CD8-positive, alpha-beta memory T cell (primary cell): ENCODE measurements around the gene SLC46A3. TPM values are rescaled to one million over a fixed set of nuclear protein-coding genes. Genes with fewer than 3 reads are reported as not detected.

Source experiments
- CTCF ChIA-PET: fragments of 350-600 bp; sonication (Branson Sonifier 250); formaldehyde crosslinking; loops from one replicate; lab custom pipeline; 2021; ENCODE audit warnings: antibody characterized with exemption; lab: Charles Lee
- POLR2A ChIA-PET: fragments of 350-600 bp; sonication (Branson Sonifier 250); formaldehyde crosslinking; loops from one replicate; lab custom pipeline; 2021; ENCODE audit warnings: antibody characterized with exemption; lab: Charles Lee
- DNase-seq, 5 donors: peaks; one replicate each; pipeline versions ENCODE4 v3.0.0 to v3.0.0-alpha.2; 2020 to 2022; ENCODE audit warnings: mixed read lengths in 1 of 5
- H3K27ac ChIP-seq: one replicate; pipeline ENCODE4 v1.7.0; 2013; ENCODE audit warnings: low read depth, mild to moderate bottlenecking, low read length, moderate library complexity
- H3K27me3 ChIP-seq: 2 replicates; pipeline ENCODE4 v1.7.0; 2013; ENCODE audit warnings: low read length, mild to moderate bottlenecking; ENCODE audit not compliant: insufficient read depth, poor library complexity, severe bottlenecking
- H3K36me3 ChIP-seq: 2 replicates; pipeline ENCODE4 v1.7.0; 2013; ENCODE audit warnings: mild to moderate bottlenecking, low read length, moderate library complexity; ENCODE audit not compliant: insufficient read depth
- H3K4me1 ChIP-seq: 2 replicates; pipeline ENCODE4 v1.7.0; 2013; ENCODE audit warnings: mild to moderate bottlenecking, low read length, moderate library complexity; ENCODE audit not compliant: insufficient read depth
- H3K4me3 ChIP-seq: 2 replicates; pipeline ENCODE4 v1.7.0; 2013; ENCODE audit warnings: mild to moderate bottlenecking, low read length
- H3K9me3 ChIP-seq: 2 replicates; pipeline ENCODE4 v1.7.0; 2013; ENCODE audit warnings: mild to moderate bottlenecking, low read length
- H3K27ac Mint-ChIP-seq, 8 donors: one replicate each; pipeline ENCODE4 v1.8.0; 2020 to 2021; ENCODE audit warnings: mixed read lengths in 8 of 8, mild to moderate bottlenecking in 6 of 8, inconsistent platforms in 3 of 8, moderate library complexity in 3 of 8
- H3K27me3 Mint-ChIP-seq, 2 donors: one replicate each; pipeline ENCODE4 v1.8.0; 2020 to 2021; ENCODE audit warnings: mixed read lengths in 2 of 2, mild to moderate bottlenecking in 1 of 2, moderate library complexity in 1 of 2
- H3K36me3 Mint-ChIP-seq, 3 donors: one replicate each; pipeline ENCODE4 v1.8.0; 2020 to 2021; ENCODE audit warnings: mixed read lengths in 3 of 3, inconsistent platforms in 1 of 3, mild to moderate bottlenecking in 1 of 3
- H3K4me1 Mint-ChIP-seq, 3 donors: one replicate each; pipeline ENCODE4 v1.8.0; 2020 to 2021; ENCODE audit warnings: mixed read lengths in 3 of 3, inconsistent platforms in 1 of 3, mild to moderate bottlenecking in 1 of 3
- H3K4me3 Mint-ChIP-seq, 7 donors: one replicate each; pipeline ENCODE4 v1.8.0; 2020 to 2021; ENCODE audit warnings: mixed read lengths in 7 of 7, mild to moderate bottlenecking in 6 of 7, moderate library complexity in 4 of 7, inconsistent platforms in 2 of 7
- H3K9me3 Mint-ChIP-seq, 5 donors: one replicate each; pipeline ENCODE4 v1.8.0; 2020 to 2022; ENCODE audit warnings: mixed read lengths in 5 of 5, mild to moderate bottlenecking in 3 of 5, moderate library complexity in 2 of 5, inconsistent platforms in 1 of 5
- polyA plus RNA-seq: library from polyadenylated mRNA; unstranded; fragments of 300-500 nt; fragmentation: Illumina TruSeq; gene quantifications from one replicate; pipeline ENCODE4 v1.2.3, GENCODE V29; 2021
- total RNA-seq, 2 experiments: library from RNA; stranded (reverse); gene quantifications; one replicate each; pipeline ENCODE4 v1.2.3, GENCODE V29; 2021

Gene SLC46A3
- total and polyA plus RNA-seq, 3 experiments from 2014 or later = 4.9 to 24.9 (median 5.1) TPM

DNA sequence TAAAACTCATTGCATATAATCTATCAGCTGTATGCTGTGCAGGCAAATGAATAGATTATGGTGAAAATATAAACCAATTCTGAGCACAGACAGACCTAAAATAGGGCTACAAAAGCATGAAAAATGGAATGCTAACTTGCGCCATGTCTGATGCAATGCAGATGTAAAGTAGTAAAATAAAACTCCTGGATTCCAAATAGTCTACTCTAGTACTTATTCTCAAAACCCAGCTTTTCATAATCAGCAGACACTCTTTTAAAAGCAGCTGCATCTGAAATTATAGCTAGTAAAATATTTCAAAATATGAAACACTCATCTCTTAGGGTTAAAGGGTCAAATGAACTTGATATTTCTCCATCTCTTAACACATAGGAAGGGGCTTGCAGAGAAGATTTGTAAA, 64.5 kb downstream of the SLC46A3 start:
- Histone ChIP-seq H3K4me3 (no peak overlapping the region), H3K9me3 (no peaks in the 10 kb centered on the region), H3K27ac (no peak overlapping the region), H3K27me3 (no peaks in the 10 kb centered on the region), H3K36me3 (no peaks in the 10 kb centered on the region), H3K4me1 (peaks cover 13% of the 10 kb centered on the region)
- Mint-ChIP-seq H3K27me3 (peaks cover 0 to 2% of the 10 kb centered on the region in 2 donors), H3K36me3 (peaks cover 0 to 20% (median 7%) of the 10 kb centered on the region in 3 donors), H3K27ac (no peak overlapping the region), H3K4me1 (peaks cover 24 to 38% (median 31%) of the 10 kb centered on the region in 3 donors), H3K9me3 (no peaks in the 10 kb centered on the region), H3K4me3 (no peak overlapping the region)
- ChIA-PET POLR2A (no interaction called here), CTCF (no interaction called here)
- no peak for DNase-seq

GRCh38 chr13:28653111-28653510, 65.7 kb downstream of the SLC46A3 start:
- Histone ChIP-seq H3K4me1 (peaks cover 11% of the 10 kb centered on the region), H3K36me3 (no peaks in the 10 kb centered on the region), H3K4me3 (no peak overlapping the region), H3K9me3 (no peaks in the 10 kb centered on the region), H3K27ac (no peak overlapping the region), H3K27me3 (no peaks in the 10 kb centered on the region)
- CTCF ChIA-PET = no interaction called here
- Mint-ChIP-seq H3K27me3 (peaks cover 0 to 2% of the 10 kb centered on the region in 2 donors), H3K4me1 (peaks cover 18 to 28% (median 25%) of the 10 kb centered on the region in 3 donors), H3K9me3 (no peaks in the 10 kb centered on the region), H3K36me3 (peaks cover 0 to 10% (median 7%) of the 10 kb centered on the region in 3 donors), H3K4me3 (peak overlapping the region in 1 of 7 donors; percentile 44), H3K27ac (peak overlapping the region in 2 of 8 donors; percentile 8 to 36)
- DNase-seq = no peak
- POLR2A ChIA-PET = no interaction called here

GRCh38 chr13:28651810-28652401, 66.9 kb downstream of the SLC46A3 start:
- Mint-ChIP-seq H3K4me3 (no peak overlapping the region), H3K36me3 (peaks cover 0 to 8% (median 4%) of the 10 kb centered on the region in 3 donors), H3K27me3 (peaks cover 0 to 2% of the 10 kb centered on the region in 2 donors), H3K4me1 (peaks cover 10 to 18% (median 16%) of the 10 kb centered on the region in 3 donors), H3K27ac (peak overlapping the region in 3 of 8 donors; percentile 0 to 13 (median 8)), H3K9me3 (no peaks in the 10 kb centered on the region)
- no peak for DNase-seq
- no peak overlapping the region for H3K27ac ChIP-seq
- H3K4me3 ChIP-seq = no peak overlapping the region
- H3K36me3 ChIP-seq = no peaks in the 10 kb centered on the region
- no peaks in the 10 kb centered on the region for H3K27me3 ChIP-seq
- no peaks in the 10 kb centered on the region for H3K4me1 ChIP-seq
- POLR2A ChIA-PET = no interaction called here
- CTCF ChIA-PET = no interaction called here
- no peaks in the 10 kb centered on the region for H3K9me3 ChIP-seq

DNA sequence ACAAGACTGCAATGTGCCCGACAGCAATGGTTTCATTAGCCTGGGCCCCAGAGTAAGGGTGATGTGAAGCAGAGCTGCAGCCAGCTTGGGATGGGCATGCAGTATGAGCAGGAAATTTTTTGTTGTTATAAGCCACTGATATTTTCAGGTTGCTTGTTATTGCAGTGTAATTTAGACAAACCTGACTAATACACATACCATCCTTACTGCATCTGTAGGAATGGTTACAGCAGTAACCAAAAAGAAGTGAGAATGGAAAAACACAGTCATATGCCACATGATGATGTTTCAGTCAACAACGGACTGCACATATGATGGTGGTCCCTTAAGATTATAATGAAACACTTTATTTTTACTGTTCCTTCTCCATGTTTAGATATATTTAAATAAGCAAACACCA, 68.5 kb downstream of the SLC46A3 start:
- no peaks in the 10 kb centered on the region for H3K36me3 ChIP-seq
- H3K4me1 ChIP-seq = no peaks in the 10 kb centered on the region
- Mint-ChIP-seq H3K27ac (no peak overlapping the region), H3K27me3 (no peaks in the 10 kb centered on the region), H3K9me3 (no peaks in the 10 kb centered on the region), H3K4me1 (peaks cover 1 to 3% (median 3%) of the 10 kb centered on the region in 3 donors), H3K36me3 (peaks cover 0 to 8% (median 4%) of the 10 kb centered on the region in 3 donors), H3K4me3 (no peak overlapping the region)
- DNase-seq = no peak
- no peaks in the 10 kb centered on the region for H3K9me3 ChIP-seq
- POLR2A ChIA-PET = no interaction called here
- H3K27me3 ChIP-seq = no peaks in the 10 kb centered on the region
- no peak overlapping the region for H3K4me3 ChIP-seq
- no peak overlapping the region for H3K27ac ChIP-seq
- CTCF ChIA-PET = no interaction called here

Other genes with a start within 250 kb of the SLC46A3 start
- gene FLT1, start 223.8 kb downstream of the SLC46A3 start, total RNA-seq = 1 to 10 TPM; 2.4 to 2.7 TPM
- not detected for gene FLT1, start 223.8 kb downstream of the SLC46A3 start, polyA plus RNA-seq
- gene POMP, start 59.8 kb downstream of the SLC46A3 start, total RNA-seq = 100 to 1,000 TPM; 127 to 131 TPM
- 98.4 TPM for gene POMP, start 59.8 kb downstream of the SLC46A3 start, polyA plus RNA-seq
- gene MTUS2, start 101.4 kb upstream of the SLC46A3 start, total RNA-seq = not detected
- gene MTUS2, start 101.4 kb upstream of the SLC46A3 start, polyA plus RNA-seq = 0.60 TPM